H1 (cell line): Measurements from ENCODE around the gene LRRC42. TPM values are rescaled to one million over a fixed set of nuclear protein-coding genes. Genes with fewer than 3 reads are reported as not detected.
"Not testable (repeated sequence)": the region's sequence is repeated elsewhere in the genome, so short reads cannot be mapped to it uniquely, and the experiment has no call there.

Experiments used
- CTCF ChIA-PET: fragments of 300-600 bp; sonication (Branson Sonifier 250); formaldehyde crosslinking; loops from one replicate; lab custom pipeline; 2021; ENCODE audit not compliant: partially characterized antibody; lab: Charles Lee
- POLR2A ChIA-PET: fragments of 300-600 bp; sonication (Branson Sonifier 250); formaldehyde crosslinking; loops from one replicate; lab custom pipeline; 2021; ENCODE audit warnings: inconsistent platforms; ENCODE audit not compliant: partially characterized antibody; lab: Charles Lee
- DNase-seq, 2 experiments: peaks; one replicate each; pipeline versions ENCODE4 v3.0.0 to v3.0.0-alpha.2; 2010 to 2022; ENCODE audit warnings: low spot score in 2 of 2, low read depth in 1 of 2, mixed read lengths in 1 of 2
- FAIRE-seq: peaks from 2 replicates; lab custom pipeline; 2011; peaks lifted over from hg19 to GRCh38; lab: Jason Lieb, UNC
- H2AFZ ChIP-seq: 2 replicates; pipeline ENCODE4 v1.8.1; 2012; ENCODE audit warnings: low read length, inconsistent platforms
- H2AK5ac ChIP-seq: 2 replicates; pipeline ENCODE4 v1.6.1; 2013; ENCODE audit warnings: low read depth, low read length
- H2BK120ac ChIP-seq: replicated peaks from 2 replicates; pipeline ENCODE3; 2013; ENCODE audit warnings: low read depth, low read length, inconsistent platforms
- H2BK12ac ChIP-seq: 2 replicates; pipeline ENCODE4 v1.6.1; 2013; ENCODE audit warnings: low read depth, low read length
- H2BK15ac ChIP-seq: 2 replicates; pipeline ENCODE4 v1.6.1; 2013; ENCODE audit warnings: low read length
- H2BK20ac ChIP-seq: 2 replicates; pipeline ENCODE4 v1.6.1; 2013; ENCODE audit warnings: low read length
- H2BK5ac ChIP-seq: 2 replicates; pipeline ENCODE4 v1.6.1; 2013; ENCODE audit warnings: low read depth, low read length
- H3K14ac ChIP-seq: 2 replicates; pipeline ENCODE4 v1.6.1; 2013; ENCODE audit warnings: inconsistent platforms; ENCODE audit not compliant: insufficient read length
- H3K18ac ChIP-seq: 2 replicates; pipeline ENCODE4 v1.6.1; 2013; ENCODE audit warnings: low read length; ENCODE audit errors: extremely low read depth
- H3K23ac ChIP-seq: 2 replicates; pipeline ENCODE4 v1.6.1; 2013; ENCODE audit warnings: inconsistent platforms; ENCODE audit not compliant: insufficient read length
- H3K23me2 ChIP-seq: 2 replicates; pipeline ENCODE4 v1.6.1; 2013; ENCODE audit warnings: low read depth, low read length
- H3K27ac ChIP-seq: 2 replicates; pipeline ENCODE4 v1.6.1; 2011; ENCODE audit warnings: low read depth, low read length, inconsistent platforms
- H3K27me3 ChIP-seq, 4 experiments: replicated peaks in 1 of 4; 1 replicate in 1 of 4; 2 replicates in 3 of 4; pipeline versions ENCODE4 v1.6.1 to v1.8.1; 2011 to 2013; ENCODE audit warnings: low read length in 3 of 4, mild to moderate bottlenecking in 3 of 4, inconsistent platforms in 2 of 4, mixed read lengths in 2 of 4, moderate library complexity in 1 of 4; ENCODE audit not compliant: control insufficient read depth in 3 of 4, insufficient read depth in 3 of 4; ENCODE audit errors: extremely low read depth in 1 of 4
- H3K36me3 ChIP-seq, 4 experiments: 2 replicates each; pipeline versions ENCODE4 v1.6.1 to v1.8.1; 2011 to 2013; ENCODE audit warnings: mild to moderate bottlenecking in 4 of 4, low read length in 3 of 4, moderate library complexity in 2 of 4, control low read depth in 1 of 4, inconsistent platforms in 1 of 4; ENCODE audit not compliant: insufficient read depth in 4 of 4, control insufficient read depth in 2 of 4
- H3K4ac ChIP-seq: replicated peaks from 2 replicates; pipeline ENCODE3; 2013; ENCODE audit warnings: low read length, low read depth, mixed read lengths, inconsistent platforms; ENCODE audit not compliant: insufficient read length
- H3K4me1 ChIP-seq, 4 experiments: replicated peaks in 1 of 4; 1 replicate in 1 of 4; 2 replicates in 3 of 4; pipeline versions ENCODE4 v1.6.1 to v1.8.1; 2011 to 2013; ENCODE audit warnings: low read length in 3 of 4, inconsistent platforms in 2 of 4, mixed read lengths in 1 of 4; ENCODE audit not compliant: insufficient read depth in 4 of 4, control insufficient read depth in 3 of 4
- H3K4me2 ChIP-seq, 2 experiments: 2 replicates each; pipeline versions ENCODE4 v1.6.1 to v1.8.1; 2011 to 2013; ENCODE audit warnings: low read depth in 2 of 2, low read length in 2 of 2, control low read depth in 1 of 2, inconsistent platforms in 1 of 2, mild to moderate bottlenecking in 1 of 2; ENCODE audit not compliant: insufficient read depth in 1 of 2
- H3K4me3 ChIP-seq, 4 experiments: fragments of 200-600, 300-600 bp in 1 of 4; sonication (generic), shearing (Covaris generic), sonication (Bioruptor Twin) in 1 of 4; 2 replicates each; pipeline versions ENCODE4 v1.5.1 to v1.8.1; 2011 to 2016; ENCODE audit warnings: low read length in 4 of 4, low read depth in 3 of 4, control low read depth in 2 of 4, inconsistent platforms in 2 of 4, mild to moderate bottlenecking in 2 of 4, mixed read lengths in 1 of 4, moderate library complexity in 1 of 4; ENCODE audit not compliant: insufficient read depth in 2 of 4; ENCODE audit errors: extremely low read depth in 1 of 4
- H3K56ac ChIP-seq: replicated peaks from 2 replicates; pipeline ENCODE3; 2013; ENCODE audit warnings: low read depth, mild to moderate bottlenecking, mixed read lengths, low read length, inconsistent platforms; ENCODE audit not compliant: insufficient read length
- H3K79me1 ChIP-seq: 2 replicates; pipeline ENCODE4 v1.6.1; 2013; ENCODE audit warnings: low read depth, low read length, control low read depth
- H3K79me2 ChIP-seq, 2 experiments: 2 replicates each; pipeline versions ENCODE4 v1.6.1 to v1.8.1; 2012 to 2013; ENCODE audit warnings: low read length in 2 of 2, mild to moderate bottlenecking in 2 of 2, inconsistent platforms in 1 of 2; ENCODE audit not compliant: insufficient read depth in 2 of 2, control insufficient read depth in 1 of 2
- H3K9ac ChIP-seq, 4 experiments: replicated peaks in 1 of 4; 1 replicate in 1 of 4; 2 replicates in 3 of 4; pipeline versions ENCODE4 v1.6.1 to v1.8.1; 2011 to 2013; ENCODE audit warnings: low read depth in 3 of 4, low read length in 3 of 4, control low read depth in 2 of 4, mild to moderate bottlenecking in 2 of 4, moderate library complexity in 2 of 4, inconsistent platforms in 1 of 4; ENCODE audit errors: extremely low read depth in 1 of 4
- H3K9me3 ChIP-seq, 2 experiments: 2 replicates each; pipeline versions ENCODE4 v1.6.1 to v1.8.1; 2012 to 2013; ENCODE audit warnings: mild to moderate bottlenecking in 2 of 2, moderate library complexity in 2 of 2, control low read depth in 1 of 2, inconsistent platforms in 1 of 2, low read depth in 1 of 2, low read length in 1 of 2, mixed read lengths in 1 of 2; ENCODE audit not compliant: insufficient read depth in 2 of 2
- H4K20me1 ChIP-seq, 2 experiments: replicated peaks in 1 of 2; 2 replicates each; pipeline versions ENCODE3 to v1.8.1; 2011 to 2013; ENCODE audit warnings: inconsistent platforms in 2 of 2, low read length in 2 of 2, mild to moderate bottlenecking in 1 of 2; ENCODE audit not compliant: insufficient read depth in 2 of 2, control insufficient read depth in 1 of 2
- H4K5ac ChIP-seq: 2 replicates; pipeline ENCODE4 v1.6.1; 2013; ENCODE audit warnings: low read length, low read depth, mixed read lengths, inconsistent platforms; ENCODE audit not compliant: insufficient read length
- H4K8ac ChIP-seq: 2 replicates; pipeline ENCODE4 v1.8.0; 2013; ENCODE audit warnings: mild to moderate bottlenecking, moderate library complexity, low read length, inconsistent platforms; ENCODE audit not compliant: insufficient read depth; ENCODE audit errors: extremely low read depth
- H4K91ac ChIP-seq: replicated peaks from 2 replicates; pipeline ENCODE3; 2013; ENCODE audit warnings: low read length, mixed read lengths, inconsistent platforms; ENCODE audit not compliant: insufficient read length
- WGBS, 2 experiments: shearing (Covaris generic) in 1 of 2; methylation state at CpG; one replicate each; pipeline versions ENCODE4 v1.1.6 to v1.1.7; 2013 to 2015; ENCODE audit warnings: low lambda C conversion rate in 2 of 2, mixed read lengths in 2 of 2, inconsistent platforms in 1 of 2, low coverage in 1 of 2, missing lambda C conversion rate in 1 of 2; ENCODE audit not compliant: insufficient replicate concordance in 2 of 2, insufficient coverage in 1 of 2, insufficient read length in 1 of 2; ENCODE audit errors: extremely low coverage in 1 of 2, missing lambda C conversion rate in 1 of 2; 5-methylcytosine and 5-hydroxymethylcytosine counted together
- polyA plus RNA-seq, 7 experiments: library from polyadenylated mRNA; depleted of rRNA in 3 of 7; stranded (reverse) in 5 of 7; unstranded in 2 of 7; fragments of >200 nt in 5 of 7; fragments of 200-250 nt in 2 of 7; gene quantifications; 1 replicate in 5 of 7; 2 replicates in 1 of 7; 4 replicates in 1 of 7; pipeline versions ENCODE4 v1.2.1 to v1.2.3, GENCODE V29; 2011 to 2013; ENCODE audit warnings: missing spikeins in 2 of 7, mixed read lengths in 2 of 7
- total RNA-seq: library from RNA; stranded (reverse); fragmentation: NEBNext Ultra II Directional; extraction: Animal tissue kit (Norgen Biotek cat#: 25700); gene quantifications from 2 replicates; pipeline ENCODE4 v1.2.1, GENCODE V29; 2021

Gene LRRC42
- total and polyA plus RNA-seq, 2 of the 8 experiments (the other 6 are each of a cell fraction or from before 2014, with no cell fraction given), result 38.2 to 54.1 TPM

DNA sequence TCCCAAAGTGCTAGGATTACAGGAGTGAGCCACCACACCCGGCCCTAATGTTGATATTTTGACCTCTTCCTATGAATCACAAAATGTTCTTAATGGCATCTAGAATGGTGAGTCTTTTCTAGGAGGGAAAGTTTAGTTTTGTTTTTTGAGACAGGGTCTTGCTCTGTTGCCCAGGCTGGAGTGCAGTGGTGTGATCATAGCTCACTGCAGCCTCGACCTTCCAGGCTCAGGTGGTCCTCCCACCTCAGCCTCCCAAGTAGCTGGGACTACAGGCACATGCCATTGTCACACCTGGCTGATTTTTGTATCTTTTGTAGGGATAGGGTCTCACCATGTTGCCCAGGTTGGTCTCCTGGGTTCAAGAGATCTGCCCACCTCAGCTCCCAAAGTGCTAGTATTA, 23.2 kb downstream of the LRRC42 start:
- ChIA-PET CTCF (interaction anchor here (1.6 to 2.9 kb wide), 2 partner anchors 10 to 112 kb away, joined by 3 to 19 read pairs; no protein-coding TSS in a partner anchor), POLR2A (interaction anchor here (1.3 kb wide), 2 partner anchors 13 to 108 kb away, joined by 3 read pairs; no protein-coding TSS in a partner anchor)
- not testable (repeated sequence) for H3K4me2 ChIP-seq, H3K27me3 ChIP-seq, H3K4ac ChIP-seq, FAIRE-seq, H2BK5ac ChIP-seq, H3K4me1 ChIP-seq, H2BK20ac ChIP-seq, H4K91ac ChIP-seq, H2AK5ac ChIP-seq, H4K20me1 ChIP-seq, H3K18ac ChIP-seq, H2BK15ac ChIP-seq, H3K4me3 ChIP-seq, H3K9me3 ChIP-seq, H4K5ac ChIP-seq, H2BK12ac ChIP-seq, H3K56ac ChIP-seq, H2BK120ac ChIP-seq, H3K79me1 ChIP-seq, H3K27ac ChIP-seq, H3K14ac ChIP-seq, DNase-seq, H3K23me2 ChIP-seq, H3K79me2 ChIP-seq, H4K8ac ChIP-seq, H3K9ac ChIP-seq, H2AFZ ChIP-seq, H3K23ac ChIP-seq
- WGBS, 2 experiments, result 84% methylated on average over 2 of the region's 2 CpGs; no CpG with 5 or more reads in 1 of the 2 experiments
- peaks cover 4 to 40% (median 11%) of the 10 kb centered on the region in 4 experiments for H3K36me3 ChIP-seq
